HuH-7.5 (cell line): ENCODE results near the gene ENGASE.
"Not testable (repeated sequence)": the region's sequence is repeated elsewhere in the genome, so short reads cannot be mapped to it uniquely, and the experiment has no call there.

Source experiments
- DNase-seq: peaks from one replicate; pipeline ENCODE4 v3.0.0; 2011; ENCODE audit warnings: low spot score

Gene ENGASE

GRCh38 chr17:79074649-79075445 lies at the start of gene ENGASE:
Gene ENGASE, plus strand, starts transcription at chr17:79074824. Its CDS starts 121 bp downstream, at chr17:79074945.
- peak; percentile 97 for DNase-seq

- DNase-seq: no peak
Measured at GRCh38 chr17:79024901-79025737, 49.5 kb upstream of the ENGASE start.

GRCh38 chr17:79026376-79027273 lies 48.0 kb upstream of the ENGASE start:
- peak; percentile 57 for DNase-seq

- no peak for DNase-seq
Measured at GRCh38 chr17:79027274-79027924, 47.2 kb upstream of the ENGASE start.

- DNase-seq: no peak
Measured at GRCh38 chr17:79027925-79028491, 46.6 kb upstream of the ENGASE start.

- DNase-seq: no peak
Measured at GRCh38 chr17:79028496-79029326, 45.9 kb upstream of the ENGASE start.

- no peak for DNase-seq
Measured at GRCh38 chr17:79029327-79030009, 45.2 kb upstream of the ENGASE start.

- not testable (repeated sequence) for DNase-seq
Measured at GRCh38 chr17:79030636-79031035, 44.0 kb upstream of the ENGASE start.

- no peak for DNase-seq
Measured at GRCh38 chr17:79031996-79032875, 42.4 kb upstream of the ENGASE start.

GRCh38 chr17:79033046-79033616 lies 41.5 kb upstream of the ENGASE start:
- DNase-seq: no peak

GRCh38 chr17:79033741-79034501 lies 40.7 kb upstream of the ENGASE start:
- DNase-seq: no peak

- DNase-seq: no peak
Measured at GRCh38 chr17:79034931-79035485, 39.6 kb upstream of the ENGASE start.

- DNase-seq: no peak
Measured at GRCh38 chr17:79035686-79036085, 38.9 kb upstream of the ENGASE start.

- no peak for DNase-seq
Measured at GRCh38 chr17:79036181-79036580, 38.4 kb upstream of the ENGASE start.

GRCh38 chr17:79036596-79036995 lies 38.0 kb upstream of the ENGASE start:
- no peak for DNase-seq

GRCh38 chr17:79038545-79039135 lies 36.0 kb upstream of the ENGASE start:
- no peak for DNase-seq

- no peak for DNase-seq
Measured at GRCh38 chr17:79039171-79039570, 35.5 kb upstream of the ENGASE start.
